GM20000 (cell line): ENCODE data around the gene PKD1L1.

Experiments used
- DNase-seq: peaks from one replicate; pipeline ENCODE4 v3.0.0; 2012; ENCODE audit warnings: low spot score
- TF ChIP-seq, protein P1 (sequence below): IDR thresholded peaks from 2 replicates; pipeline ENCODE4 v1.5.1; 2012; ENCODE audit warnings: mild to moderate bottlenecking, control low read depth; ENCODE audit errors: extremely low read depth, missing control alignments

Gene PKD1L1

DNA sequence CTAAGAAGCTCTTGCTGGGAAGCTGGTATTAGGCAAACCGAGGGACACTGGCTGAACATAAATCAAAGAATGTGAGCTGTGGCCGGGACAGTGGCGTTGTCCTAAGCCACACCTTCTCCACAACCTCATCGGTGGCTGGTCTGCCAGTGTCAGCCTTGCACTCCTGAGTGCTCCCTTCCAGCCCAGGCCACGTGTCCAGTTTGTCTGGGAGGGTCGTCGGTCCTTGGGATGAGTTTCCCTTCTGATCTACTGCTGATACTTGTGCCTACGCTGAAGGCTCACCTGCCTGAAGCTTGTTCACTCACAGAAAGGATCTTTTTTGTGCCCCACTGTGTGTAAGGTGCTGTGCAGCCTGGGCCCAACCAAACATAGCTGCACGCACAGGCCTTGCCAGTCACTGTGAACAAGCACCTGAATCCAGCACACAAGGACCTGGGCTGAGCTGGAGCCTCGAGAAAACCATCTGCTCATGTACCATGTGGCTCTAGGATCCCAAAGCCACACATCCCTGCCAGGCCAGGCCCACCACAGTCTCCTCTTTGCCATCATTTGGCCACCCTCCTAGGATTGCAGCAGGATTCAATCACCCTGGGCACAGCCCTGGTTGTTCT is 116.1 kb downstream of the PKD1L1 start:
- TF ChIP-seq, protein P1, sequence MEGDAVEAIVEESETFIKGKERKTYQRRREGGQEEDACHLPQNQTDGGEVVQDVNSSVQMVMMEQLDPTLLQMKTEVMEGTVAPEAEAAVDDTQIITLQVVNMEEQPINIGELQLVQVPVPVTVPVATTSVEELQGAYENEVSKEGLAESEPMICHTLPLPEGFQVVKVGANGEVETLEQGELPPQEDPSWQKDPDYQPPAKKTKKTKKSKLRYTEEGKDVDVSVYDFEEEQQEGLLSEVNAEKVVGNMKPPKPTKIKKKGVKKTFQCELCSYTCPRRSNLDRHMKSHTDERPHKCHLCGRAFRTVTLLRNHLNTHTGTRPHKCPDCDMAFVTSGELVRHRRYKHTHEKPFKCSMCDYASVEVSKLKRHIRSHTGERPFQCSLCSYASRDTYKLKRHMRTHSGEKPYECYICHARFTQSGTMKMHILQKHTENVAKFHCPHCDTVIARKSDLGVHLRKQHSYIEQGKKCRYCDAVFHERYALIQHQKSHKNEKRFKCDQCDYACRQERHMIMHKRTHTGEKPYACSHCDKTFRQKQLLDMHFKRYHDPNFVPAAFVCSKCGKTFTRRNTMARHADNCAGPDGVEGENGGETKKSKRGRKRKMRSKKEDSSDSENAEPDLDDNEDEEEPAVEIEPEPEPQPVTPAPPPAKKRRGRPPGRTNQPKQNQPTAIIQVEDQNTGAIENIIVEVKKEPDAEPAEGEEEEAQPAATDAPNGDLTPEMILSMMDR = no peak
- DNase-seq = no peak

DNA sequence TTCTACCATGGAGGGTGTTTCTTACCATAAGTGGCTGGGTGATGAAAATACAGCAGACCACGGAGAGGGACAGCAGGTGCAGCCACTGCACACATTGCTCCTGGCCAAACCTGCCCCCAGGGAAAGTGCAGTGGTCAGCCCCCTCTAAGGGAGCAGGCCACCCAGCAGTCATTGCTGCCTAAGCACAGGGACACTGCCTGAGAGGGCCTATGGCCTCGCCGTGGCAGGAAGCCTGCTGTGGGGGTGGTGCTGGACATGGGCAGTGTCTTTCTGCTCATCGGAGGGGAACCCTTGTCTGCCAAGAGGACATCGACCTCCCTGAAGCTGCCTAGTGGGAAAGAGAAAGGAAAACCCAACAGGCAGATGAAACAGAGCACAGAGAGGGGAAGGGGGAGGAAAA is 118.3 kb downstream of the PKD1L1 start:
- TF ChIP-seq, protein P1 = no peak
- no peak for DNase-seq

DNA sequence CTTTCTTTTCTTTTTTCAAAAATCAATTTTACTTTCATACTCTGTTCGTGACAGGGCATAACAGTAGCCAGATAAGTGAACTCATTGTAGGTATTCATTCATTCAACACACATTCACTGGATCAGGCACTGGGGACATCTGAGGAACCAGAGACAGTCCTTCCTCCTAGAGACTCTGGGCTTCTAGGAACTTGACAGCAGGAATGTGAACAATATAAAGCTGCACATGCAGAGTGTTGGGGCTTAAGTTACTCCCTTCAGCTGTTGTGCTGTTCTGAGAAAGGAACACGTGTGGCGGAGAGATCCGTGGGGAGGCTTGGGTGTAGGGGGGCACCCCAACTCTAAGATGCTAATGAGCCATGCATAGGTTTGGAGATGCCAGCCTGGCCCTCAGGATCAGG is 120.4 kb downstream of the PKD1L1 start:
- TF ChIP-seq, protein P1 = no peak
- DNase-seq = no peak

DNA sequence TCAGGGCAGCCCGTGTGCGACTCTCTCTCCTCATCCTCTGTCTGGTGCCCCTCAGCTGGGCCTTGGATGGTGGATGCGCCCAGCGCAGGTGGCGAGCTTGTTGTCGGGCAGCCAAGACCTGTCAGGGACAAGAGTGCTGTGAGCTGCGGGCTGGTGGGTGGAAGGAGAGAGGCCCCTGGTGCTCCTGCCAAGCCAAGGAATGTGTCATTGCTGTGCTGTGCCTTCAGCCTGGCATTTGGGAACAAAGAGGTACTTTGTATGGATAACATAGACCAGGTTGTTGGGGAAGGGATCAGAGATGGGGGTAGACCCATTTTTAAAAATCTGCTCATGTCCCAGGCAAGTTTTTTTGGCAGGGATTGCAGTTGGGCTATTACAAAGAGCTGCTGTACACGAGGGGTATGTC is 120.9 kb downstream of the PKD1L1 start:
- TF ChIP-seq, protein P1 = no peak
- DNase-seq = no peak

DNA sequence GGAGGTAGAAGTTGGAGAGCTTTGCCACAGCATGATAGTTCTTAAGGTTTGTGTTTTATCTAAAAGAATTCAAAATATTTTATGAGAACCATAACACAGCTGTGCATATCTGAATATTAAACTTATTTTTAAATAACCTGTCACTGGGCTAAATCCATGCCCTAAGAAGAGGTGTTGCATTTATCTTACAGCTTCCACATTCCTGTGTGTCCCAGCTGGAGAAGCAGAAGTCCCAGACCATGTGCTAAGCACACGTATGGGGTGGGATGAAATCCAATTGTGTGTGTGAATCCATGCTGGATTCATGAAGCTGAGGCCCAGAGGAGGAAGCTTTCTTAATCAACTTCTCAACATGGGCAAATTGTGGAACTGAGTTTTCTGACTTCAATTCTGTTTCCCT is 121.5 kb downstream of the PKD1L1 start:
- no peak for DNase-seq
- TF ChIP-seq, protein P1 = no peak

DNA sequence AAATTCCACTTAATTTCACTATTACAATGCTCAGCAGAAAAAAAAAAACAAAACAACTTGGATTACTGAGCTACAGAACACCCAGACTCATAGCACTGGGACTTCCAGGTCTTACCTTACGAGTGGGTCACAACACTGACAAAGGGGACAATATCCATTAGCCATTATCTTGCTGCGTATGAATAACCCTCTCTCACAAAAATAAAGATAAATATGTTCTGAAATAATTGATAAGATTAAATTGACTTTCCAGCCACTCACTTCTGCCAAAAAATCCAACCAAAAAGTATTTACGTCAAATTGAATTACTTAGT is 128.7 kb downstream of the PKD1L1 start:
- TF ChIP-seq, protein P1 = no peak
- no peak for DNase-seq

DNA sequence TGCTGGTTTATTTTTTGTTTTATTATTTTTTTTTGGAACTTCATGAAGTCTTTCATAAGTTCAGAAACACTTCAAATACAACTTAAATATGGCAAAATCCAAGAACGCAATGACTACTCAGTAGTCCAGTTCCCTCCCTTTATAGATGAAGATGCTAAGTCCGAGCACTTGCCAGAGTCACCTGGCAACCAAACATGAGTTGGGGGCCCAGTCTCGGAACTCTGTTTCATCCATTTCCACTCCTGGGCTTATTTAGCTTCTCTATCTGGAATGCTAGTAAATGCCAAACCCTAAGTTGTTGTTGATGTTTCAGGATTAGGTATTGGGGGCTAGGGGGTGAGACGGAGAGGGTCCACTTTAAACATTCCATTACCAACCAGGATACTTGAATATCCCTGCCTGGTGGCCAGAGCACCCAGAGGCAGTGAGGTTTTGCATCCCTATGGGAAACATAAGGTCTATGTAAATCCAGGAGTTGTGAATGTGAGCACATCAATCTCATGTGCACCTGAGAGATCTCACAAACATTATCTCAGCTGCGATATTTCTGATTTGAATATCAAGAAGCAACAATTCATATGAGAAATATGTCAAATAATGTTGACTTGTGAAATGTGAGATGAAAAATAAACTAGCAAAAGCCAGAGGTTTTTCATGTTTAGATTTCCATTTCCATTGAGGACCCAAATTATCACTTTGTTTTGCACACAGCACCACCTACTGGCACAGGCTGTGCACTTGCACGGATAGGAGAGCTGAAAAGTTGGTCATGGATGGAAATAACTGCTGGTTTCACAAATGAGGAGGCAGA is 129.3 kb downstream of the PKD1L1 start:
- peak; percentile 69 for DNase-seq
- TF ChIP-seq, protein P1 = peak; percentile 96
